HG03108 (cell line): ENCODE results near the gene CDS2.
A peak's percentile ranks its signal among the peaks of the same experiment; 100 is the strongest.

Experiments
- ATAC-seq: cut with Tn5 transposase; IDR thresholded peaks from one replicate; pipeline ENCODE4 v1.9.1; 2021; ENCODE audit warnings: moderate library complexity; ENCODE audit not compliant: unreplicated experiment

CDS2 gene

DNA sequence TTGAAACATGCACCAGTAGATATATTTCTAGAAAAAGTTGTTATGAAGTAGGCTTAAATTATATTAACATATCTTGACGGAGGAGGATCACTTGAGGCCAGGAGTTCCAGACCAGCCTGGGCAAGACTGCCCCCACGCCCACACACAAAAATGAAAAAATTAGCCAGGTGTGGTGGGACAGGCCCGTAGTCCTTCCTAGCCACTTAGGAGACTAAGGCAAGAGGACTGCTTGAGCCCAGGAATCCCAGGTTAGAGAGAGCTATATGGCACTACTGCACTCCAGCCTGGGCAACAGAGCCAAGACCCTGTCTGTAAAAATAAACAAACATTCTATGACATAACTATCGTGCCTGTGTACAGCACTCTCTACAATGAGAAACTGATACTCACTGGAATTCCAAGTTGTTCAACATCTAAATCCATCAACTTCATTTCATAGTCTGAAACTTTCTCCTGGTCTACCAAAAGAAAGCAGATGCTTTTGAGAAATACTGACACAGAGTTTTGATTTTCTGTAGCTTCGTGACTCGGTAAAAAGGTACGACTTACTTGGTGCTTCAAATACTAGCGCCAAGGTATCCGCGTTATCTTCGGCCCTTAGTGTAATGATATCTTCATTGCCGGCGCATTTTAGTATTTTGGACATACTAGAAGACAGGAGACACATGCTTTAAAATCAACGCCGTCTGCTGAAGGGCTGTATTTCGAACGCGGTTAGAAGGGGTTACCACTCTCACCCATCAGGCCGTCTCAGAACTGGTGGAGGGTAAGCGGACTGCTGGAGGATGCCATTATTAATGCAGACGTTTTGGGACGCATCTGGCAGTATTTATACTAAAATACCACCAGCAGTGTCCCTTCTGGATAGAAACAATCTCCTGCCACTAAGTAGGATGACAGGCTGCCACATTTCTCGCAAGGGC lies 8.3 kb upstream of the CDS2 start:
- ATAC-seq = no peak

DNA sequence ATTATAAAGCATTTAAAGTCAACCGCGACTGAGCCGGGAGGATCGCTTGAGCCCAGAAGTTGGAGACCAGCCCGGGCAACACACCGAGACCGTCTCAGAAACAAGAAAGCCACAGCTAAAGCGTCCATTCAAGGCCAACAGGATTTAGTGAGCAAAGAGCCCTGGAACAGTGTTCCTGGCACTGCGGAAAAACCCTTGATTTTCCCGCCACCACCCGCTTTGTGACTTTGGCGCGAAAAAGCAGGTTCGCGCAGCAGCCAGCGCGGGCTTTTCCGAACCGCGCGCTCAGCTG lies 7.7 kb upstream of the CDS2 start:
- ATAC-seq = no peak

DNA sequence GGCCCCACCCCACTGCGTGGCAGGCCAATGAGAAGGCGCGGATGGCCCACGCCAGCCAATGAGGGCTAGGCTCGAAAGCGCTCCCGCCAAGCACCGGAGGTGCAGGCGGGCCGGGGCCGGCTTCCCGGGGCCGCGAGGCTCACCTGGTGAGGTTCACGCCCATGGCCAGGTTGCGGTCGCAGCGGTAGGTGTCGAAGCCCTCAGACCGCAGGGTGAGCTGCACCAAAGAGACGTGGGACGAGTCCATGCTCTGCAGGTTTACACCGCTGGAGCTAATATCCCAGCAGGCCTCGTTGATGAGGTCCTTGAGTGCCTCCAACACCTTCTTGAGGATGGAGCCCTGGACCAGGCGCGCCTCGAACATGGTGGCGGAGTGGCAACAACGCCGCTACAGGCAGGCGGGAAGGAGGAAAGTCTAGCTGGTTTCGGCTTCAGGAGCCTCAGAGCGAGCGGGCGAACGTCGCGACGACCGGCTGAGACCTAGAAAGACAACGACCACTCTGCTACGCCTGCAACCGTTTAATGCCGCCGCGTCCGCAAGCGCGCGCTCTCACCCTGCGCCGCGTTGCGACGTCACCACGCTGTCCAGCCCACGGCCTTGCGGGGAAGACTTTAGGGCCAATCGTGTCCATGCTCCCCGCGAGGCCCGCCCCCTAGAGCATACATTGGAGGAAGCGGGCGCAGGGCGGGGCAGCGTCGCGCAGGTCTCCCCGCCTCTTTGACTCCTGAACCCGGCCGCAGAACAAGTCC lies 7.2 kb upstream of the CDS2 start, which contains the start of gene PCNA:
TSS of gene PCNA (minus strand) at position 524 of the 750 bp plus-strand sequence. CDS start at position 364, 160 bp downstream.
- ATAC-seq = peak; percentile 94

DNA sequence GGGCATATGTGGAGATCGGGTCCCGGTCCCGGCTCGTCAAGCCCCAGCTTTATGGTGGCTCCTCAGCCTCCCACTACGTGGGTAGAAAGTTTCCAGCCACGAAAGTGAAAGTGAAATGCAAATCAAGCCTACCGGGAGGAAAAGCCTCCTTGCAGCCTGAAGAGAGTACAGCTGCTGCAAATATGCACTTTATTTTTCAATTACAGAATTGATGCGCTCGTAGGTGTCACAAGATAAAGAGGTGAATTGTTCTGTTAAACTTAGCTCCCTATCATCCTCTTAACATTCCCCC lies 6.7 kb upstream of the CDS2 start:
- no peak for ATAC-seq

DNA sequence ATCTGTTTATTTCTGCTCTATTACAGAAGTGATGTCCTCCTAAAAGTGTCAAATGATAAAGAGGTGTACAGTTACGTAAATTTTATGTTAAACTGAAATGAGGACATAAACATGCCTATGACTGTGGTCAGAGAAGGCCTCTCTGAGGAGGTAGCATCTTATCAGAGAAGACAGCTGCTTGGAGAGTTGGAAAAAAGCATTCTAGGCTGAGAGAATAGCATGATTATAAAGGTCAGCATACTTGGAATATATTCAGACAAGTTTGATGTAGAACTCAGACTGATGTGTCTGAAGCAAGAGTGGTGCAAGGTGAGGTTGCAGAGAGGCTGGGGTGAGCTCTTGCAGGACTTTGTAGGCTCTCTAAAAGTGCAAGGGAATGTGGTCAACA lies 3.9 kb upstream of the CDS2 start:
- ATAC-seq = no peak

DNA sequence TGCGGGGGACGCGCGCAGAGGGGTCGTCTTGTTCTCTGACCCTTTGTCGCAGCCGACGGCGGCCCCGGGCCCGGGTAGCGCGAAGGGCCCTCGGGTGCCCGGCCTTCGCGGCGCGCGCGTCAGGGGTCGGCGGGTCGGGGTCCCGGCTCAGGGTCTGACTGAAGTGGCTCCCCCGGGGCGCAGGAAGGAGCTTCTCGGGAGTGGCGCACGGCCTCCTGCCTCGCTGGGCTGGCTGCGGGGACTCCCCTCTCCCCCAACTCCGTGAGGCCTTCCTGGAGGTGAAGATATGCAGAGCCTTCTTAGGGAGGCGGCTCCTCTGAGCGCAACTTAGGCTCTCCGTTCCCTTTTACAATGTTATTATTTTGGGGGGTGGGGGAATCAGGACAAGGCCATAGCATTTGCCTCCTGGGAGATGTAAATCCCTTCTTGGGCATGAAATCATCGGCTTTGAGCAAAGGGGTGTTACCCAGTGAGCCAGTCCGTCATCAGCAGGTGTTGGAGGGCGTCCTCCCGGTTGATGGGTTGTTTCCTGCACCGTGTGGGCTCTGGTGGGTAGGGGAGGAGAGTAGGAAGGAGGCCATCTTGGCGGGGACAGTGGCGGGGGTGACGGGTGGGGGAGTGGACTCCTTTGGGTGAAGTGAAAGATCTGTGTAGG lies 523 bp downstream of the CDS2 start:
- peak; percentile 29 for ATAC-seq

DNA sequence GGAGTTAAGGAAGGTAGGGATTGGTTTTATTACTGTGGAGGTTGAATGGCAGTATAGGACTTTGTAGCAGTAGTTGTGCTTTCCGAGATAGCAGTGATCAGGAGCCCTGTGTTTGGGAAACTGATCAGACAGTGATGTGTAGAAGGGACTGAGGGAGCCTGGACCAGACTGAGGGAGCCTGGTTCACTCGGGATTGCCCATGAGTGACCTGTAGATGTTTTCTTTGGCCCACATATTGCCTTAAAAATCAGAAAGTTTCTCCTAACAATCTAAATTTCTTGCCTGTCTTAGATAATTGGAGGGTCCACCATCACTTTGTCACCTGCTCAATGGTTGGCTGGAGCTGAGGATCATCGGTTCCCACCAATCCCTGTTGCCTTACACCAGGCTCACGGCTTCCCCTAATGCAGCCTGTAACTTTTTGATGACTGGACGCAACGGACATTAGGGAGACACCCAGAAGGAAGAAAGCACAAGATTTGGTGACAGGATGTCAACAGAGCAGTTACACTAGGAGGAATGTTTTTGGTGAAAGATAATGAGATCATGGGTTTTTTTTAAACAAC lies 1.1 kb downstream of the CDS2 start:
- ATAC-seq = no peak

DNA sequence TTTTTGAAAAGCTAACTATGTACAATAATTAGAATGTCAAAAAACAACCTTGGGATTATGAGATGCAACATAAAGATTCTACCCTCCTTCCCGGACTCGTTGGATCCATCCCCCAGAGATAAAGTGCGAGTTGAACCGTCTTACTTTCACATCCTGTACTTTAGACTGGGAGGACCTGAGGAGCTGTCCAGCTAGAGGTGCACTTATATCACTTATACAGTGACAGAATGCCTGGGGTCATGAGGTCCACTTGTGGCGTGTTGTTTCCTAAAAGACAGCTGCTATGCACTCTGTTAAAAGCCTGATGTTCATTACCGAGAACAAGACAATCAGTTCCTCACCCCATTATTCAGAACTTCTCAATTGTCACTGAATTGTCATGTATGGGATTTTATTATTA lies 2.1 kb downstream of the CDS2 start:
- ATAC-seq = no peak

DNA sequence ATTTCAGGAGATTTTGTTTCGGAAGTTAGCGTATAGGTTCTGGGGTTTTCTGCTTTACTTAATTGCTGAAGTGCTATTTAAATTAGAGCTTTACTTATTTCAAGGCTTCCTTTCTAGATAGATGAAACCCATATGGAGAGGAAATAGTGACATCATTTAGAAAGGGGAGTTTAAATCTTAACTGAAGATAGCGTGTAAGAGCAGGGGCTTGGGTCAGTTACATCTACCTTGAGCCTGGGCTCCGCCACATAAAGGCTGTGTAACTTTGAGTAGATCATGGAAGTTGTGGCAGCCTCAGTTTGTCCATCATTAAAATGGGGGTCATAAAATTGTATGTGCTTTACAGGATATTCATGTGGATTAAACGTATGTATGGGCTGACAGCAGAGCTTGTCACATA lies 4.7 kb downstream of the CDS2 start:
- ATAC-seq = no peak

DNA sequence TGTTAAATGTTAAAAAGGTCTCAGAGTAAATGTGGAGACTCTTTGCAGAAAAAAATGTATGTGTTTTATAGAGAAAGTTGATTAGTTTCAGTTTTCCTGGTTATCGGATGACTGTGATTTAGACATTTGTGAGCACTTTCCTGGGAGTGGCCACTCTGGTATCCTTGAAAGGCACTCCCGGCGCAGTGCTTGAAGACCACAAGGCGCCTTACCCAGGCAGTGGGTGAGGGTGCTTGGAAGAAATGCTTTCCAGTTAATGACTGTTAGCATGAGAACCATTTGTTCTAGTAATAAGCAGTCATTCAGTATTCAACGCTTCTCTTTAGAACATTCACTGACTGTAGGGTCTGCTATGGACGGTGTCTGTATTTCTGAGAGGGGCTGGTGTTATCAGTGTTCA lies 7.2 kb downstream of the CDS2 start:
- ATAC-seq = no peak

DNA sequence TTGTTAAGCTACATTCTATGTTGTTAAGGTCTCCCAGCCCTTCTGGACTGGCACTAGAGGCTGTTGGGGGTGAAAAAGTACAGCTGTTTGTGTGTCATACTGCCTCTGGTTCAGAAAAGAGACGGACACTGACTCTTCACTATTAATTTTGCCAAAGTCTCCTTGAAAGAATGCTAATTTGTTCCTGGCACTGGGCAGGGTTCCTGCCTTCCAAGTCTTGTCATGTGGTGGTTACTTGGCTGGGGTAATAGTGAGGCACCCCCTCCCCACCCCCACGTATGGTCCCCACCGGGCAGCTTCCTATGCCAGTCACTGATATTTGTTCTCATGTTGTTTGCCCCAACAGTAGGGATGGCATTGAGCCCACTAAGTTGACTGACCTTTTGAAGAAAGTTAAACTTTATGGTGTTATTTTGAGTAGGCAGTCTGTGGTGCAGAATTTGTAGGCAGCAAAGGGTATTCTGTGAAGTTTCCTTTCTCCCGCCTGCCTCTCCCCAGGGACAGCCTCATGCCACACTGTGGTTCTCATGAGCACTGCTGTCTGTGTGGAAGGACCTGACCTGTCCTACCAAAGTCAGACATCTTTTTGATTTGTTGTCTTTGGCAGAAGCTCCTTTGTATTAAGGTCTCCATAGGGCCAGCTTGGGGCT lies 8.7 kb downstream of the CDS2 start:
- peak; percentile 58 for ATAC-seq

DNA sequence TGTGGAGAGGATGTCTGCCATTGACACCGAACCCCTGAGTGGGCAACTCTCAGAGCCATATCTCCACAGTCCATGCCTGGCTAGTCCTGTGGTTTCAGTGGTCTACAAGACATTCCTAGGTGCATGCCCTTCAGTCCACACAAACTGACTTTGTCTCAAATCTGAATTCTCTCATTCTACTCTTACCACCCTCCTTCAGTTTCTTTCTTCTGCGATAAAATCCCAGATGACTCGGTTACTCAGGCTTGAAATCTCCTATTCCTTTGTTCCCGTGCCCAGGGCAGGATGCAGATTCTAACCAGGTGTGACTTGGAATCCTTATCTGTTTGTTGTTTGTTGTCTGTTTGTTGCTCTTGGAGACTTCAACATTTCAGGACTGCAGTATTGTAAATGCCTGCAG lies 9.3 kb downstream of the CDS2 start:
- ATAC-seq = peak; percentile 28

DNA sequence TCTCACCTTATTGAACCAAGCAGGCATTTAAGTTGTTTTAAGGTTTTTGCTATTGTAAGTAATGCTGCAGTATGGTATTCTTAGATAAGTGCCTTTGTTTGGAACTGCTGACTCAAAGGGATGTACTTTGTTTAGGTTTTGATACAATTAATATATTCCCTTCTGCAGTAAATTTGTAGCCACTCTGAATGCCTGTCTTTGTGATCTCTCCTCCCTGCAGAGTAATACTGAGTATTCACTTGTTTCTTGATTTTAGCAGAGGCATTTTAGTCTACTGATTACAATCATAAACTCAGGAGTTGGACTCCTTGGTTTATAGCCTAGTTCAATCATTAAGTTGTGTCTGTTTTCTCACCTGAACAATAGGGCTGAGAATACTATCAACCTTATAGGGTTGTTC lies 13.4 kb downstream of the CDS2 start:
- no peak for ATAC-seq

DNA sequence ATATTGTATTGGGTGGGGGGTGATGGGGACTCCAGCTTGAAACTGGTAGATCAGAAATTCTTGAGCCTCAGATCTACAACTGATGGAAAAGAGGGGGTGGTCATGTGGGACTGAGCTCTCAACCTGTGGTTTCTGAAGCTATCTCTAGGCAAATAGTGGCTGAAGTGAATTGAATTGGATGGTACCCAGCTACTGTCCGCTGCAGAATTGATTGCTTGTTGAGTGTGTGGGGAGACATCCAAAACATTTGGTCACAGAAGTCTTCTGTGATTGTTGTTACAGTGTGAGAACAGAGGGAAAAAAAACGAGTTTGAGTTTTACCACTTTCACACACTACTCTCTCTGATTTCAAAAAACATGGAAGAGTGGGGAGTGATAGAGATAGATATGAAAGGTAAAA lies 14.8 kb downstream of the CDS2 start:
- no peak for ATAC-seq

DNA sequence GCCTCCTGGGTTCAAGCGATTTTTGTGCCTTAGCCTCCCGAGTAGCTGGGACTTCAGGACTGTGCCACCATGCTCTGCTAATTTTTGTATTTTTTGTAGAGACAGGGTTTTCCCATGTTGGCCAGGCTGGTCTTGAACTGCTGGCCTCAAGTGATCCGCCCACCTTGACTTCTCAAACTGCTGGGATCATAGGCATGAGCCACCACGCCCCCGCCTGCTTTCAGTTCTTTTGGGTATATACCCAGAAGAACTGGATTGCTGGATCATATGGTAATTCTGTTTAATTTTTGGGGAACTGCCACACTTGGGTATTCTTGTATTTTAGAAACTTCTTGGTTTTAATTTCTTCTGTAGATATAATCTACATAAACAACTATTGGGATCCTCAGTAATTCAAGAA lies 17.0 kb downstream of the CDS2 start:
- ATAC-seq = no peak

DNA sequence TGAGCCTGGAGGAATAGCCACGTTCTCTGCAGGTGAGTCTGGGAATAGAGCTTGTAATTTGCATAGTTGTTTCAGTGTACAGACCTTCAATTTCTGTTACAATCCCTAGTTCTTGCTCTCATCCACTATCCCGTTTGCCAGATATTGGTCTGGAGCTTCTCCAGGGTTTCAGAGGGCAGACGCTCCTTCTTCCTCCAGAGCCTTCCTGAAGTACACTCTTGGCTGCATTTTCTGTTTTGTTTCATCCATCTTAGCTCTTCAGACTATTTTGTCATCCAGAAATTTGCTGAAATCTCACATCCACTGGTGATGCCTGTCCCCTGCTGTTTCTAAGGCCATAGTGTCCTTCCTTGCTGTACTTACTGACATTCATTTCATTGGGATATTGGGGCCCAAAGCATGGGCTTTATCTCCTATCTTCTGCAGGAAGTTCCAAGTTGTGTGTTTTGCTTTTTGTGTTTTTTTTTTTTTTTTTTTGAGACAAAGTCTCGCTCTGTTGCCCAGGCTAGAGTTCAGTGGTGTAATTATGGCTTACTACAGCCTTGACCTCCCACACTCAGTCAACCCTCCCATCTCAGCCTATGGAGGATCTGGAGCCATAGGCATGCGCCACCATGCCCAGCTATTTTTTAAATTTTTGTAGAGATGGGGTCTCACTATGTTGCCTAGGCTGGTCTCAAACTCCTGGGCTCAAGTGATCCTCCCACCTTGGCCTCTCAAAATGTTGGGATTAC lies 18.7 kb downstream of the CDS2 start:
- ATAC-seq = no peak

DNA sequence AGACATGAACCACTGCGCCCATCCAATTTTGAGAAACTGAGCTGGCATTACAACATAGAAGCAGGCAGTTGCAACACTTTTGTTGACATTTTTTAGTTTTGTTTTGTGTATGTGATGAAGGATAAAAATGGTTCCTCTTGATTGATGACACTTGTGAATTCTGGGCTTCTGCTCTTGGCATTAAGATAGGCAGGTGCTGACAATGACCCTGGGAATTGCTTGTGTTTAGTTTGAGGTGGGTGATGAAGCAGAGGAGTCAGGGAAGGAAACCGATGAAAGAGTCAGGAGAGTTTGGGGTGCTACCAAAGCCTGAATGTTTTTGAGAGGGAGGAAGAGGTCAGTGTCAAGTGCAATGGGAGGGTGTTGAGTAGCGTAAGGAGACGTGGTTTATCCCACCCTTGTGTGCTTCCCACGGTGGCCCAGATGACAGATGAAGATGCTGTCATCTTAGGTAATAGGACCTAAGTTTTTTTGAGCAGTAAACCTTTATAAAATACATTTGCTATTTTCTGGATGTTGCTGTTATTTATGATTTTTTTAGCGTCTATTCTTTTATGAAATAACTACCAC lies 19.4 kb downstream of the CDS2 start:
- no peak for ATAC-seq

DNA sequence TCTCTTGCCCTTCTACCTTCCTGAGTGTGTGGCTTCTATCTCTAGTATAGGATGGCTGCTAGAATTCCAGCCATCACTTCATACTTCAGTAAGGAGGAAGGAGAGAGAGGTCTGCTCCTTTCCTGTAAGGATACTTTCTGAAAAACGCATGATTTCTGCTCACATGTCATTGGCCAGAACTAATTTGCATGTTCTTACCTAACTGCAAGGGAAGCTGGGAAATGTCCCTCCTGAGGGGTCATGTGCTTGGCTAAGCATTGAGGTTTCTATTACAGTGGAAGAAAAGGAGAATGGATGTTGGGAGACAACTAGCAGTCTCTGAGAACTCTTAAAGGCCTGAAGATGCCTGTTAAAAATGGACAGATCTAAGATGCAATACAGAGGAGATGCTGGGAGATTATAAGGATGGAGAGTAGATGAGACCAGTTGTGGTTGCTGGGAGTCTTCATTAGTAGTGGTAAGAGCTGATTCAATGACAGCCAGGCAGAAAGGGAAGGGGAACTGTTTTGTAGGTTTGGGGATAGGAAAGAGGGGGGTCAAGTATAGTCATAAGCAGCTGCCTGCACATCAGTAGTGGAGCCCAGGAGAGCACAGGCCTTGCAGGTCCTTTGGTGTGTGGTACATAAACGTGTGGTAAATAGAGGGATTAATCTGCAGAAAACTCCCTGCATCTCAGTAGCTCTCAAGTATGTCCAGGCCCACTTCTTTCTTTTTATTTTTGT lies 20.2 kb downstream of the CDS2 start:
- no peak for ATAC-seq

DNA sequence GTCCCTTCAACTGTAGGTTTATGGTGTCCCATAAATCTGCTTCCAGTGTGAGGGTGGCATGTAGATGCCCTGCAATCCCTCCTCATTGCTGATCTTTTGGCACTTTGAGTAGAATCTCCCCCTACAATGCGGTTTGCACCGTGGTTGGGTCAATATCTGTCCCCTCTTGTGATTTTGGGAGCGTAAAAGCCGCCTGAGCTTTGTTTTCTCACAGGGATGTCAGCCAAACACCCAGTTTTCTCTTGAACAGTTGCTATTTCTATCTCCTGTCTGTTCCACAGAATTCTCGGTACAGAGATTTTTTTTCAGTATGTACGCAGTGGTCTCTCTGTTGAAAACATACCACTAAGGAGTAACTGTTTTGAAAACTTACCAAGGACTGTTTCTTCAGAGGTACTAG lies 21.8 kb downstream of the CDS2 start:
- ATAC-seq = no peak

DNA sequence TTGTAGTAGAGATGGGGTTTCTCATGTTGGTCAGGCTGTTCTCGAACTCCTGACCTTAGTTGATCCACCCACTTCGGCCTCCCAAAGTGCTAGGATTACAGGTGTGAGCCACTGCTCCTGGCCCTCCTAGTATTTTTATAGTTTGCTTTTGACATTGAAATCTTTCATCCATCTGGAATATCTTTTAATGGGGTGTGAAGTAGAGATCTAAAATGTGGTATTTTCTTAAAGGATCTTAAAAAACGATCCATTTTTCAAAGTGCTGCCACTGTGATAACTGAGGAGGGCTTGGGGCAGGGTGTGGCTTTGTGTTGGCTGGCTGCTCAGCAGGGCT lies 23.1 kb downstream of the CDS2 start:
- ATAC-seq = no peak
